T-helper 1 cell treated with Interleukin-12 subunit alpha and Interleukin-12 subunit beta and Interleukin-4 antibody, amounts not matched to agents 30 μg/mL and 1 μg/mL, for 36 hours (primary cell): ENCODE results near the gene TMEM120B.

Experiments used
- H3K27ac Mint-ChIP-seq: one replicate; pipeline ENCODE4 v1.8.0; 2021; ENCODE audit warnings: mild to moderate bottlenecking, mixed read lengths
- H3K27me3 Mint-ChIP-seq: one replicate; pipeline ENCODE4 v1.8.0; 2021; ENCODE audit warnings: low read depth, mixed read lengths
- H3K36me3 Mint-ChIP-seq: one replicate; pipeline ENCODE4 v1.8.0; 2021; ENCODE audit warnings: low read depth, mixed read lengths
- H3K4me1 Mint-ChIP-seq: one replicate; pipeline ENCODE4 v1.8.0; 2021; ENCODE audit warnings: low read depth, mixed read lengths
- H3K4me3 Mint-ChIP-seq: one replicate; pipeline ENCODE4 v1.8.0; 2021; ENCODE audit warnings: mild to moderate bottlenecking, moderate library complexity, mixed read lengths
- H3K9me3 Mint-ChIP-seq: one replicate; pipeline ENCODE4 v1.8.0; 2021; ENCODE audit warnings: mixed read lengths

TMEM120B gene

GRCh38 chr12:121769297-121769830 is 56.8 kb downstream of the TMEM120B start:
- no peaks in the 10 kb centered on the region for H3K27me3 Mint-ChIP-seq
- peaks cover 6% of the 10 kb centered on the region for H3K4me1 Mint-ChIP-seq
- no peak overlapping the region for H3K4me3 Mint-ChIP-seq
- H3K36me3 Mint-ChIP-seq: no peaks in the 10 kb centered on the region
- H3K9me3 Mint-ChIP-seq: no peaks in the 10 kb centered on the region
- H3K27ac Mint-ChIP-seq: no peak overlapping the region

GRCh38 chr12:121769831-121770301 is 57.3 kb downstream of the TMEM120B start:
- no peaks in the 10 kb centered on the region for H3K9me3 Mint-ChIP-seq
- no peaks in the 10 kb centered on the region for H3K27me3 Mint-ChIP-seq
- H3K27ac Mint-ChIP-seq: no peak overlapping the region
- H3K36me3 Mint-ChIP-seq: no peaks in the 10 kb centered on the region
- peaks cover 6% of the 10 kb centered on the region for H3K4me1 Mint-ChIP-seq
- no peak overlapping the region for H3K4me3 Mint-ChIP-seq

GRCh38 chr12:121770388-121770787 is 57.8 kb downstream of the TMEM120B start:
- no peaks in the 10 kb centered on the region for H3K27me3 Mint-ChIP-seq
- H3K27ac Mint-ChIP-seq: no peak overlapping the region
- no peak overlapping the region for H3K4me3 Mint-ChIP-seq
- H3K9me3 Mint-ChIP-seq: no peaks in the 10 kb centered on the region
- no peaks in the 10 kb centered on the region for H3K36me3 Mint-ChIP-seq
- peaks cover 6% of the 10 kb centered on the region for H3K4me1 Mint-ChIP-seq

GRCh38 chr12:121770813-121771625 is 58.5 kb downstream of the TMEM120B start:
- Mint-ChIP-seq H3K4me3 (no peak overlapping the region), H3K36me3 (no peaks in the 10 kb centered on the region), H3K4me1 (peaks cover 6% of the 10 kb centered on the region), H3K27me3 (no peaks in the 10 kb centered on the region), H3K9me3 (no peaks in the 10 kb centered on the region), H3K27ac (no peak overlapping the region)

GRCh38 chr12:121773011-121773777 is 60.6 kb downstream of the TMEM120B start:
- H3K9me3 Mint-ChIP-seq: no peaks in the 10 kb centered on the region
- H3K4me3 Mint-ChIP-seq: no peak overlapping the region
- peaks cover 6% of the 10 kb centered on the region for H3K4me1 Mint-ChIP-seq
- no peak overlapping the region for H3K27ac Mint-ChIP-seq
- H3K27me3 Mint-ChIP-seq: no peaks in the 10 kb centered on the region
- no peaks in the 10 kb centered on the region for H3K36me3 Mint-ChIP-seq

- Mint-ChIP-seq H3K27me3 (no peaks in the 10 kb centered on the region), H3K9me3 (no peaks in the 10 kb centered on the region)
Measured at GRCh38 chr12:121774968-121775474, 62.5 kb downstream of the TMEM120B start.

GRCh38 chr12:121775501-121775900 is 62.9 kb downstream of the TMEM120B start:
- Mint-ChIP-seq H3K9me3 (no peaks in the 10 kb centered on the region), H3K4me3 (no peak overlapping the region), H3K4me1 (peaks cover 6% of the 10 kb centered on the region), H3K27ac (no peak overlapping the region), H3K36me3 (peaks cover 11% of the 10 kb centered on the region), H3K27me3 (no peaks in the 10 kb centered on the region)

More at GRCh38 chr12:121774968-121775474, 62.5 kb downstream of the TMEM120B start:
- H3K4me3 Mint-ChIP-seq: no peak overlapping the region
- H3K36me3 Mint-ChIP-seq: peaks cover 8% of the 10 kb centered on the region
- H3K4me1 Mint-ChIP-seq: peaks cover 6% of the 10 kb centered on the region
- H3K27ac Mint-ChIP-seq: no peak overlapping the region

- H3K36me3 Mint-ChIP-seq: peaks cover 12% of the 10 kb centered on the region
- no peaks in the 10 kb centered on the region for H3K27me3 Mint-ChIP-seq
- no peaks in the 10 kb centered on the region for H3K9me3 Mint-ChIP-seq
Measured at GRCh38 chr12:121776190-121777098, 63.9 kb downstream of the TMEM120B start.

GRCh38 chr12:121778567-121779421 is 66.2 kb downstream of the TMEM120B start:
- Mint-ChIP-seq H3K4me3 (no peak overlapping the region), H3K27me3 (no peaks in the 10 kb centered on the region), H3K27ac (peak overlapping the region; percentile 59), H3K9me3 (no peaks in the 10 kb centered on the region), H3K36me3 (peaks cover 19% of the 10 kb centered on the region), H3K4me1 (peaks cover 20% of the 10 kb centered on the region)

More at GRCh38 chr12:121776190-121777098, 63.9 kb downstream of the TMEM120B start:
- peaks cover 10% of the 10 kb centered on the region for H3K4me1 Mint-ChIP-seq
- no peak overlapping the region for H3K4me3 Mint-ChIP-seq
- peak overlapping the region; percentile 55 for H3K27ac Mint-ChIP-seq

- Mint-ChIP-seq H3K27ac (no peak overlapping the region), H3K4me1 (peaks cover 25% of the 10 kb centered on the region)
Measured at GRCh38 chr12:121779422-121779895, 66.9 kb downstream of the TMEM120B start.

GRCh38 chr12:121780429-121780828 is 67.9 kb downstream of the TMEM120B start:
- Mint-ChIP-seq H3K27ac (no peak overlapping the region), H3K36me3 (peaks cover 26% of the 10 kb centered on the region), H3K9me3 (no peaks in the 10 kb centered on the region), H3K4me3 (no peak overlapping the region), H3K4me1 (peaks cover 32% of the 10 kb centered on the region), H3K27me3 (no peaks in the 10 kb centered on the region)

More at GRCh38 chr12:121779422-121779895, 66.9 kb downstream of the TMEM120B start:
- Mint-ChIP-seq H3K27me3 (no peaks in the 10 kb centered on the region), H3K4me3 (no peak overlapping the region), H3K9me3 (no peaks in the 10 kb centered on the region), H3K36me3 (peaks cover 21% of the 10 kb centered on the region)

- peaks cover 28% of the 10 kb centered on the region for H3K36me3 Mint-ChIP-seq
- H3K9me3 Mint-ChIP-seq: no peaks in the 10 kb centered on the region
- H3K4me1 Mint-ChIP-seq: peaks cover 33% of the 10 kb centered on the region
- peak overlapping the region; percentile 66 for H3K4me3 Mint-ChIP-seq
- H3K27me3 Mint-ChIP-seq: no peaks in the 10 kb centered on the region
- H3K27ac Mint-ChIP-seq: peak overlapping the region; percentile 91
Measured at GRCh38 chr12:121781484-121781997, 69.0 kb downstream of the TMEM120B start.
